HG03066 (cell line): ENCODE data around the gene SELENOM.
"Not testable (repeated sequence)": the region's sequence is repeated elsewhere in the genome, so short reads cannot be mapped to it uniquely, and the experiment has no call there.

ENCODE experiments used
- ATAC-seq: cut with Tn5 transposase; IDR thresholded peaks from one replicate; pipeline ENCODE4 v1.9.1; 2021; ENCODE audit warnings: low read depth; ENCODE audit not compliant: unreplicated experiment

The SELENOM gene

DNA sequence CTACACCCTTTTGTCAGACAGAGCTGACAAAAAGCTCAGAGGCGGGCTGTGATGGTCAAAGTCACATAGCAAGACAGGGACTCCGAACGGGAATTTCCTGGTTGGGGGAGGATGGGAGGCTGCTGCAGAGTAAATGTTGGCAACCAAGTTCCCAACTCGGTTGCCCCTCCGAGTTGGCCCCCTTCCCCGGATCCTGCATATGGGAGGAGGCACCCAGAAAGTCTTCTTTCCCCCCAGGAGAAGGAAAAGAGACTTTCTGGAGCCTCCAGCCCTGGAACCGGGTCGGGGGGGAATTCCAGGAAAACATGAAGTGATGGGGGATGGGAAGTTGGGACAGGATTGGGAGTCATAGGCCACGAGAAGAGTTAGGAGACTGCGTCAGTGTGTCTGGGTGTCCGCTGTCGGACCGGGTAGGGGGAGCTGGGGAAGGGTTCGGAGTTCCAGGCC lies 614 bp downstream of the SELENOM start:
- ATAC-seq = no peak

DNA sequence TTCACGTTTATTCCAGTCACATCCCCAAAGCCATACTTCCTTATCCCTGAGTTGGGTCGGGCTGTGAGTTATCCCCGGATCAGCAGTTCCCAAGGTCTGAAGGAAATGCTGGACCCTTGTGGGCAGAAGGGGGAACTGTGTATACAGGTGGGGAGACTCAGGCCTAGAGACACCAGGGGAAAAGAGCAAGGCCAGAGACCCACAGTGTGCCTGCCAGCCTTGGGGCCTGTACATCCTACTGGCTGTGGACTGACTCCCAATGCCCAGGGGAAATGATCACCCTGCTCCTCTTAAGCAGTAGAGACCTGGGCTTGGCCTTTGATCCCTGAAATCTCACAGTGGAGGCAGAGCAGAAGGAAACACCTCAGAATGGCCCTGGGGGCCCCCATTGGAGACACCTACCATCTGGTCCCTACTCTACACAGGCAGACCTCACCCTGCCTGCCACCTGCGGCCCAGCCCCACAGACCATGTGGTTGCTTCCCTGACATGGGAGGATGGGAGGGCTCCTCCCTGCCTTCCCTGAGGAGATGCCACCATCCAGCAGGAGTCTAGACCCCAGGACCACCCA lies 1.3 kb downstream of the SELENOM start:
- ATAC-seq = no peak

DNA sequence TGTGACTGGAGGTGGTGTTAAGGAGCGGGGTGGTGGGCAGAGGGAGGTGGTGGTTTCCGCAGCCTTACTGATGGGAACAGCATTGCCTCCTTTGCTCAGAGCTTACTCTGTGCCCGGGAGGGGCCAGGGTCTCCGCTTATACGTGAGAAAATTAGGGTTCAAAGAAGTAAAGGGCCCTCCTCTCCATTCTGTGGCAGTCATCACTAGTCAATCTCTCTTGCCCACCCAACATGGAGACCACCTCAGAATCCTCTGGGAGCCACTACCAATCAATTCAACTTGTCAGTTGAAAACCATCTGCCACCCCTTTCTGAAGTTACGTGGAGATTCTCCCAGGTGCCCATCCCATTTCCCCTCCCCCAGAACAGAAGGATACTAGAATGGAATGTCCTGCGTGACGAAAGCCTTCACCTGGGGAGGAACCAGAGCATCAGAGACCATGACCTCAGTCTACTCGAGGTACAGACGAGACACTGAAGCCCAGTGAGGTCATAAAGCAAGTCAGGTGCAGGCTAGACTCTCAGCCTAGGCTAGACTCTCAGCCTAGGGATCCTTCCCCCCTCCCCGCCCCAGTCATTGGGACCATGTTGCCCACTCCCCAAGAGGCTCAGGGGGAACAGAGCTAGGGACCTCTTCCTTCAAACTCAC lies 2.0 kb downstream of the SELENOM start:
- no peak for ATAC-seq

DNA sequence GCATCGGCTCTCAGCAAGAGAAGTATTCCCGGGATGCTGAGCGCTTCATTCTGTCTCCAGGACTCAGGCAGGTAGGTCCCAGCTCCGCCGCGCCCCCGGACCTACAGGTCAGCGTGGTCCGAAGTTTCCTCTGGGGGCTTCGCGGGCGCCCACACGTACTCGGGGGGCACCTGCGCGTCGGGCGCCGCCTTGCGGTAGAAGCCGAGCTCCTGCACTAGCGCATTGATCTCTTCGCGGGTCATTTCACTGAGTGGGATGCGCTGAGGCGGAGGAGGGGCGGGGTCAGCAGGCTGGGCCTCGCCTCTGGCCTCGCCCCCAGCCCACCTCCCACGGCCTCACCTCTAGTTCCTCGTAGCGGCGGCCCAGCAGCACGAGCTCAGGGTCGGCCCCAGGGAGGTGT lies 2.5 kb downstream of the SELENOM start:
- no peak for ATAC-seq

DNA sequence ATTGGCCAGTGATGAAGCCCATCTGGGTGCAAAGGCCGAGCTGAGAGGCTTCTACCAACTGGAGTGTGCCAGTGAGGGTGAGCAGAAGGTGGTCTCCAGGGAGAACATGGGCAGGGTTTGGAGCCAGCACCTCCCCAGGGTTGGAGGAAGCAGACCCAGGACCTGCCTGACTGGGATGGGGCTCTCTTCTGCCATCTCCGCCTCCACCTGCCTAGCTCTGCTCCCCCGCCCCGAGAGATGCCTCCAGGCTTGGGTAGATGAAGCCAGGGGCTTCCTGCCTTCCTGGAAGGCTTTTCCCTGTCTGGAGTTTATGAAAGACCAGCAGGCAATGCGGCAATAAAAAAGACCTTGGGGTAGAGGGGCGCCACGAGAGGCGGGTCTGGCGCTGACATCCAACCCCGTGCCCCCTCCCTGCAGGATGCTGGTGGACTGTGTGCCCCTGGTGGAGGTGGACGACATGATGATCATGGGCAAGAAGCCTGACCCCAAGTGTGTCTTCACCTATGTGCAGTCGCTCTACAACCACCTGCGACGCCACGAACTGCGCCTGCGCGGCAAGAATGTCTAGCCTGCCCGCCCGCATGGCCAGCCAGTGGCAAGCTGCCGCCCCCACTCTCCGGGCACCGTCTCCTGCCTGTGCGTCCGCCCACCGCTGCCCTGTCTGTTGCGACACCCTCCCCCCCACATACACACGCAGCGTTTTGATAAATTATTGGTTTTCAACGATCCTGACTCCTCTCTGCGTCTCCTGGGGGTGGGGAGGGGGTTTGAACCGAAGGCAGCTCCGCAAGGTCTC lies 3.3 kb downstream of the SELENOM start:
- no peak for ATAC-seq

DNA sequence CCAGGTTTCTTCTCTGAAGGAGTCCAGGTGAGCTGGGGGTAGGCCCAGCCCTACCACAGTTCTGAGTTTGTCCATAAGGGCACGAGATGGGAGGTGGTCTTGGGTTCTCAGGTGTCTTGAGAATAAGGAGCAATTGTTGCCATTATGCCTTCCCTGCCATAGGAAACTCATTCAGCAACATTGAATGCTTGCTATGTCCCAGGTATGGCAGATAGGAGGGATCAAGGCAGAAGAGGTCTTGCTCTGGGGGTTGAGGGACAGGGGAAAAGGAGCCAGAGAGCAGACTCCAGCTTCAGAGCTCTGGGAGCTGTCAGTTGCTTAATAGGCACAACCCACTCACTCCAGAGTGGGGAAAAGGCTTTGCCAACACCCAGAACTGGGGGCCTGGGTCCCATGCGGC lies 4.3 kb downstream of the SELENOM start:
- ATAC-seq = no peak

DNA sequence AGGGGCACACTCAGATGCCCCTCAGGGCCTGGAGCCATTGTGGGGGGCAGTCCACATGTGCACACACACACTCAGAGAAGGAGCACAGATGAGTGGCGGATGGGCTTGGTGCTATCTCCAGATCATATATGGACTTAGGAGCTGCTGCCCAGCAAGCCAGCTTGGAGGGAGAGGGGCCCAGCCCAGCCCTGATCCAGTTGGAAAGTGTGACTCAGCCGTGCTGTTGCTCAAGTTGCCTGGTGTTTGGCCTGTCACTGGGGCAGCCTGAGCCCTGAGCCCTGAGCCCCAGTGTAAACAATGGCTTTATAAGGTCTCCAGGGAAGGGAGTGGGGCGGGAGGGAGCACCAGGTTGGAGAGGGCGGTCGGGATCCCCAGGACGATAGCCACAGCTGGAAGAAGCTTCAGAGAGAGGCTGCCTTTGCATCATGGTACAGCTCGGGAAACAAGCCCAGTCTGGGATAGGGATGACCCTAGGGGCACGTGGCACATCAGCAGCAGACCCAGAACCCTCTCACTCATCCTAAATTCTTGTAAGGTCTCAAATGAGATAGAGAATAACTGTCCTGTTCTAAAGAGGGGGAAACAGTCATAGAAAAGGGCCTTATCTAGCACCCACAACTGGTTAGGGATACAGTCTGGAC lies 4.8 kb downstream of the SELENOM start:
- ATAC-seq = no peak

DNA sequence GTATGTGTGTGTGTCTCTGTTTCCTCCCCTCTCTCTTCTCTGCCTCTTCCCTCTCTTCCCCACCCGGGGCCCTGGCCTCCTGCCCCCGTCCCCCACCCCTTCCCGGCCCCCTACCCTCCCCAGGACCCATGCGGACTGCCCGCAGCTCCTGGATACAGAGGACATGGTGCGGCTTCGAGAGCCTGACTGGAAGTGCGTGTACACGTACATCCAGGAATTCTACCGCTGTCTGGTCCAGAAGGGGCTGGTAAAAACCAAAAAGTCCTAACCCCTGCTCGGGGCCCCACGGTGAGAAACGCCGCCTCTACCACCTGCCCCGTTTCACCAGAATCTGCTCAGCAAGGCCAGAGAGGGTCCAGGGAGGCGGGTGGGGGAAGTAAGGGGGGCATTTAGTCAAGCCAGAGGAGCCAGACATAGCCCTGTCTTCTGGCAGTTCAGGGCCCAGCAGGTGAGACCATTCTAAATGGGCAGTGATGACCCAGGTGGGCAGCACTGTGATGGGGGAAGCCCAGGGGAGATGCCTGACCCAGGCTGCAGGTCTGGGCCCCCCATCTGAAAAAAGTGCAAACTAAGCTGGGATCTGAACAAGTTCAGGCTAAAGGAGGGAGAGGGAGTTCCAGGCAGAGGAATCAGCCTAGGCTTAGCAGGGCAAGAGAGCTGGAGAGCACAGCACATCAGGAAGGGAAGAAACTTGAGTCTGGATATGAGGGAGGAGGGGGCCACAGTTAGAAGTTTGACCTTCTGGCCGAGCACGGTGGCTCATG lies 6.4 kb downstream of the SELENOM start:
- ATAC-seq = no peak

DNA sequence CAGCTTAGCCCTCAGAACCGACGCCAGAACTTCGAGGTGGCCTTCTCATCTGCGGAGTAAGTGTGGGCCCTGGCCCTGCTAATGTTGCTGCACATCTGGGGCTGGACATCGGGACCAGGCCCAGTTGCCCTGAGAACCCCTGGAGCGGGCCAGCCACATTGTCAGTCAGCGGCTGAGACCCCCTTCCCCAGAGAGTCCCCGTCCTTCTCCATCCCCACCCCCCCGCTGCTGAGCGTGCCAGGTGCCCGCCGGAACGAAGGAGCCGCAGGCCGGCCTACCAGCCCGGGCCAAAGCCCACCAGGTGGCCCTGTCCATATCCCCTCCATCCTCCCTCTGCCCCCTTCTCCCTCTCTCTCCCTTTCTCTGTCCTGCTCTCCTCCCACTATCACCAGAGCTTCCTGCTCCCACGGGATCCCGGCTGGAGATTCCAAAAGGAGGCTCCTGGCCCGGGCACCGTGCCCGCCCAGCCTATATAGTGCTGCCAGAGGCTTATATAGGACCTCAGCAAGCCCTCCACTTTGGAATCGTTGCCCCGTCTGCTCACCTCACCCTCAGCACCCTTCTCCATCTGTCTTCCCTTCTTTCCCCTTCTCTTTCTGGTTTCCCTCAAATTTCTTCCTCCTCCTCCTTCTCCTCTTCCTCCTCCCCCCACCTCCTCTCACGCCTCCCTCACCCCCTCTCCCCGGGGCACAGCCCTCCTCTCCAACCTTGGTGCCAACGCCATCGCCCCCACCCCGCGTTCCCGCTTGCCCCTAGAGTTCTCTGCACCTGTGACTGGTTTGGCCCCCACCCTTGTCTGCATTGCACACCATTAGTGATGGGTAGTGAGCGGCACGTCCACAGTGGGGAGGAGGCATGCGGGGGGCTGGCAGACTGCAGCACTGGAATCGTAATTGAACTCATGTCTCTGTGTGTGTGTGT lies 7.3 kb downstream of the SELENOM start:
- ATAC-seq = no peak

DNA sequence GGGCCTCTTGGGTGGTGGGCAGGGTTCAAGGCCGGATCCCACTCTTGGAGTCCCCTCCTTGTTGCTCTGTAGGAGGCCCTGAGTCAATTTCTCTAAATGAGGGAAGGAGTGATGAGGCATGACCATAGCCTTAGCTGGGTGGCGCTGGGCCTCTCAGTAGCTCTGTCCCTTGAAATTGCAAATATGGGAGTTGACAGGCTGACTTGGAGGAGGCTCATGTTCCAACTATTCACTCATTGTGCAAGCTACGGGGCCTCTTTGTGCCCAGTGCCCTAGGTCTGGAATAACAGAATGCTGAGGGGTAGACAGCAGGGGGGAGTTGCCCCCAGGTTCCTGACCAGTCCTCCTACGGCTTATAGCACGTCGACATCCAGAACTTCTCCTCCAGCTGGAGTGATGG lies 8.0 kb downstream of the SELENOM start:
- no peak for ATAC-seq

DNA sequence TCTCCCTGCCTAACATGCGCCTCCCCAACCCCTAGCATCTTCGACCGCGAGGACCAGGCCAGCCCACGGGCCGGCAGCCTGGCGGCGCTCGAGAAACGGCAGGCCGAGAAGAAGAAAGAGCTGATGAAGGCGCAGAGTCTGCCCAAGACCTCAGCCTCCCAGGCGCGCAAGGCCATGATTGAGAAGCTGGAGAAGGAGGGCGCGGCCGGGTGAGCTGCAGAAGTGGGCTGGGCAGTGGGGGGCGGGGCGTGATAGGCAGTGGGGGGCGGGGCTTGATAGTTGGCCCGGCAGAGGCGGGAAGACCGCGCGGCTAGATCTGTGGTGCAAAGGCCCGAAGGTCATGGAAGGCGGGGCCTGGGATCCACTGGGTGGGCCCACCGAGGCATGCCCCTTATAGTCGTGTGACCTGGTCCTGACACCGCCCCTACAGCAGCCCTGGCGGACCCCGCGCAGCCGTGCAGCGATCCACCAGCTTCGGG lies 8.7 kb downstream of the SELENOM start:
- no peak for ATAC-seq

DNA sequence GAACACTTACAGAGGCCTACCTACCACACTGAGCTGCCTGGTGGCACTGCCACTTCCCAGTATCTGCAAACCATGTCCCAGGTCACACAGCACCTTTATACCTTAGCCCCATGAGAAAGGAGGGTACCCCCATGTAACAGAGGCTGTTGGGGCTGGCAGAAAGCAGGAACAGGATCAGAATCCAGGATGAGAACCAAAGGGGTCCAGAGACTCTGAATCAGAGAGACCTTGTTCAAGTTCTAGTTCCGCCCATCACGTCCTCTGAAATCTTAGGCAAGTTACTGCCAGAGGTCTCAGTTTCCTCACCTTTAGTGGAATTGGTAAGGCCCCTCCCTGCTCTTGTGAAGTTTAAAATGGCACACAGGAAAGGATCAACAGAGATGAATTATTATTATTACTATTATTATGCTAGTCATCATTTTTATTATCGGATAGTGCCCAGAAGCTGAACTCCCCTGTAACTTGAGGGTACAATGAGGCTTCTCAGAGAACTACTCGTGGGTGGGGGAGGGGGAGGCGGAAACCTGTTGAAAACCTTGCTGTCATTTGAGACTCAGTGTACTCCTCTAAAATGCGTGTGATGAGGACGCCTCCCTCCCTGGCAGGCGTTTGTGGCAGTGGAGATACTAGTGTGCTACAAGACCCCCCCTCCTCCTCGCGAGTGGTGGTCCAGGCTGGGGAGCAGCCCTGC lies 9.3 kb downstream of the SELENOM start:
- no peak for ATAC-seq

DNA sequence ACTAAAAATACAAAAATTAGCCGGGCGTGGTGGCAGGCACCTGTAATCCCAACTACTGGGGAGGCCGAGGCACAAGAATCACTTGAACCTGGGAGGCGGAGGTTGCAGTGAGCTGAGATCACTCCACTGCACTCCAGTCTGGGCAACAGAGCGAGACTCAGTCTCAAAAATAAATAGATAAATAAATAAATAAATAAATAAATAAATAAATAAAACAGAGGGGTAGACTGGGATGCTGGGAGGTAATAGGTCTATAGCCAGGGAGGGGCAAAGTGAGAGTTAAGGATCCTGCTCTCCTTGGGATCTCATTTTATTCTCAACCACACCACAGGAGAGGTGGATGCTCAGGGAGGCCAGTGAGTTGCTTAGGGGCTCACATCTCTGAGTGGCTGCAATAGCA lies 9.8 kb downstream of the SELENOM start:
- not testable (repeated sequence) for ATAC-seq

DNA sequence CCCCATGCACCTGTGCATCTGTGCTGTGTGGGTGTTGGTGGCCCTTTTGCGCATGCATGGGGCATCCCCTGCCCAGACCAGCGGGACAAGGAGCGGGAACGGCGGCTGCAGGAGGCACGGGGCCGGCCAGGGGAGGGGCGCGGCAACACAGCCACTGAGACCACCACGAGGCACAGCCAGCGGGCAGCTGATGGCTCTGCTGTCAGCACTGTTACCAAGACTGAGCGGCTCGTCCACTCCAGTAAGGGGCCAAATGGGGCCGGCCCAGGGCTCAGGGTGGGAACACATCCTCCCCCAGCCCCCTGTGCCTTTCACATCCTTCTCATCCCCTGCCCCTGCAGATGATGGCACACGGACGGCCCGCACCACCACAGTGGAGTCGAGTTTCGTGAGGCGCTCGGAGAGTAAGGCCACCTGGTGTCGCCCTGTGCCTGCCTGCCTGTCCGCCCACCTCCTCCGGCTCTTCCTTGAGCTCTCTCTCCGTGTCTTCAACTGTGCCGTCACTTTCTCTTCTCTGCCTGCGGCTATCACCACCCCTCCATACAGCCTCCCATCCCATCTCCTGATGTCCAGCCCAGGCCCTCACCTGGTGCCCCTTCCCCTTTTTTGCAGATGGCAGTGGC lies 10.6 kb downstream of the SELENOM start:
- no peak for ATAC-seq

DNA sequence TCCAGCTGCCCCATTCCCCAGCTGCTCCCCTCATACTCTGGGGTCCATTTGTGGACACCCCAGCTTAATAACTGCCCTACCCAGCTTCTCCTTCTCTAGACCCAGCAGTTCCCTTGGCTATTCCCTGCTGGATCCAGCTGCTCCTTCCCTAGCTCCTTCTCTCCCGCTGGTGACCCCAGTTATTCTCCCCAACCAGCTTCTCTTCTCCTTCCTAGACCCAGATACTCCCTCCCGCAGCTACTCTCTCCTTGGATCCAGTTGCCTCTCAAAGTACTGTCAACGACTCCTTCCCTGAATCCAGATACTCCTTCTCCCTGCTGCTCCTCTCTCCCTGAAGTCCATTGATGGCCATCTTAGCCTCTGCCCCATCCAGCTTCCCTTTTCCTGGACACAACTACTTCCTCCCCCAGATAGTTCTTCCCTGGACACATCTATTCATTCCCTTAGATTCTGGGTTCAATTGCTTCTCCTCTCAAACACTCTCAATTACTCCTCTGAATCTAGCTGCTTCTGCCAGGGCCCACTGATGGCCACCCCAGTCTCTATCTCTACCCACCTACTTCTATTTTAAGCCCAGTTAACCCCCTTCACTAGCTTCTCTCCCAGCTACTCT lies 11.6 kb downstream of the SELENOM start:
- no peak for ATAC-seq

DNA sequence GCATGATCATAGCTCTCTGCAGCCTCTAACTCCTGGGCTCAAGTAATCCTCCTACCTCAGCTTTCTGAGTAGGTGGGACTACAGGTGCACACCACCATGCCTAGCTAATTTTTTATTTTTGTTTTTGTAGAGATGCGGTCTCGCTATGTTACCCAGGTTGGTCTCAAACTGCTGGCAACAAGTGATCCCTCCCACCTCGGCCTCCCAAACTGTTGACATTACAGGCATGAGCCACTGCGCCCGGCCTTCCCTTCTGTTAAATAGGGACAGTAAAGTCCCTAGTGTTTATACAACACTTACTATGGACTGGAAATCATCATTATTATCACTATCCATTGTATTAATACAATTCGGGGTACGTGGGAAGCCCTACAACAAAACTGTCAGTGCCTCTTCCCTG lies 12.6 kb downstream of the SELENOM start:
- no peak for ATAC-seq

DNA sequence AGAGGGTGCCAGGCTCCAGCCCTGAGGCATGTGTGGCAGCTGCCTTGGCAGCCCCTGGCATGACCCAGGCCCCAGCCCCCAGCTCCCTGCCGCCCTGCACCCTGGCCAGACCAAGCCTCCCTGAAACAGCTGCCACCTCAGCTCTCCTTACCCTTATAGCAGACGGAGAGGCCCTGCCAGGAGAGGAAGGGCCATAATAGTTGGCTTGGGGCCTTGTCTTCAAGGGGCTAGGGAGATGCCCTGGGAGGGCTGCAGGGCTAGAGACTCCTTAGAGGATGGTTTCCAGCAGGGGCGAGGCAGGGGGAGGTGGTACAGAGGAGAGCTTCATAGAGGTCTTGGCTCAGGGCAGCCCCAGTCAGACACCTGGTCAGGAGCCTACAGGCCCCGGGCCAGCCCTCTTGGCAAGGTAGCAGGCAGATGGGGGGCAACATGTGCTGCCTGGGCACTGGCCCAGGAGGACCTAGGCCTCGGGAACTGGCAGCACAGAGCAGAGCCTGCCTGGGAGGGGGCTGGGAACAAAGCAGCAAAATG lies 13.3 kb downstream of the SELENOM start:
- no peak for ATAC-seq
